Caco-2 (cell line): Measurements from ENCODE around the gene ABCC1. TPM values are rescaled to one million over a fixed set of nuclear protein-coding genes. Genes with fewer than 3 reads are reported as not detected.
A peak's percentile ranks its signal among the peaks of the same experiment; 100 is the strongest.

Experiments used
- BruUV-seq: library from RNA; stranded (reverse); fragments of 400-500 nt; replicated peaks from 2 replicates; lab custom pipeline; 2021; lab: Mats Ljungman, UMichigan
- CTCF ChIA-PET: fragments of 300-600 bp; sonication (Branson Sonifier 250); formaldehyde crosslinking; loops from one replicate; lab custom pipeline; 2022; ENCODE audit warnings: antibody characterized with exemption; lab: Charles Lee
- POLR2A ChIA-PET: fragments of 300-600 bp; sonication (Branson Sonifier 250); formaldehyde crosslinking; loops from one replicate; lab custom pipeline; 2022; ENCODE audit warnings: antibody characterized with exemption; lab: Charles Lee
- DNase-seq, 2 experiments: peaks; one replicate each; pipeline versions ENCODE4 v3.0.0 to v3.0.0-alpha.2; 2020 to 2022
- H3K27me3 ChIP-seq: replicated peaks from 2 replicates; pipeline ENCODE4 v1.6.0; 2011; ENCODE audit warnings: low read length; ENCODE audit not compliant: control insufficient read depth, insufficient read depth
- H3K36me3 ChIP-seq: 2 replicates; pipeline ENCODE4 v1.5.1; 2011; ENCODE audit warnings: low read length; ENCODE audit not compliant: control insufficient read depth, insufficient read depth
- H3K4me1 ChIP-seq: fragments of 250-450 bp; sonication (Bioruptor Pico); 2 replicates; pipeline ENCODE4 v1.5.1; 2020; ENCODE audit warnings: mild to moderate bottlenecking
- H3K4me3 ChIP-seq: 2 replicates; pipeline ENCODE4 v1.5.1; 2011; ENCODE audit warnings: low read depth, mild to moderate bottlenecking, control low read depth, low read length
- H3K9me3 ChIP-seq: fragments of 250-450 bp; sonication (Bioruptor Pico); 2 replicates; pipeline ENCODE4 v1.5.1; 2020; ENCODE audit warnings: mild to moderate bottlenecking, moderate library complexity
- H3K27ac Mint-ChIP-seq: one replicate; pipeline ENCODE4 v1.8.0; 2022; ENCODE audit warnings: mixed read lengths; ENCODE audit not compliant: unreplicated experiment
- H3K27me3 Mint-ChIP-seq: one replicate; pipeline ENCODE4 v1.8.0; 2022; ENCODE audit warnings: mixed read lengths; ENCODE audit not compliant: insufficient read depth, unreplicated experiment
- H3K36me3 Mint-ChIP-seq: one replicate; pipeline ENCODE4 v1.8.0; 2022; ENCODE audit warnings: mild to moderate bottlenecking, mixed read lengths; ENCODE audit not compliant: insufficient read depth, unreplicated experiment
- H3K4me1 Mint-ChIP-seq: one replicate; pipeline ENCODE4 v1.8.0; 2022; ENCODE audit warnings: low read depth, mixed read lengths; ENCODE audit not compliant: unreplicated experiment
- H3K4me3 Mint-ChIP-seq: one replicate; pipeline ENCODE4 v1.8.0; 2022; ENCODE audit warnings: mild to moderate bottlenecking, moderate library complexity, mixed read lengths; ENCODE audit not compliant: unreplicated experiment
- H3K9me3 Mint-ChIP-seq: one replicate; pipeline ENCODE4 v1.8.0; 2022; ENCODE audit warnings: mixed read lengths; ENCODE audit not compliant: unreplicated experiment
- CTCF ChIP-seq, 2 experiments: fragments of 200-600 bp in 1 of 2; IDR thresholded peaks; 1 replicate in 1 of 2; 2 replicates in 1 of 2; pipeline versions ENCODE4 v1.5.1 to v1.8.0; 2011 to 2022; ENCODE audit warnings: antibody characterized with exemption in 1 of 2, control low read depth in 1 of 2, inconsistent platforms in 1 of 2, low read depth in 1 of 2, low read length in 1 of 2, mild to moderate bottlenecking in 1 of 2, moderate library complexity in 1 of 2; ENCODE audit not compliant: insufficient read depth in 1 of 2, severe bottlenecking in 1 of 2, unreplicated experiment in 1 of 2
- intact Hi-C: fragments of 100-400 bp; cut with micrococcal nuclease; formaldehyde crosslinking; loops from one replicate; pipeline ENCODE4 v1.10.0; 2022; ENCODE audit not compliant: unreplicated experiment
- total RNA-seq: library from RNA; stranded (reverse); gene quantifications from 2 replicates; pipeline ENCODE4 v1.2.3, GENCODE V29; 2022

The ABCC1 gene
- total RNA-seq, 1 experiment from 2014 or later = 22.3 TPM

DNA sequence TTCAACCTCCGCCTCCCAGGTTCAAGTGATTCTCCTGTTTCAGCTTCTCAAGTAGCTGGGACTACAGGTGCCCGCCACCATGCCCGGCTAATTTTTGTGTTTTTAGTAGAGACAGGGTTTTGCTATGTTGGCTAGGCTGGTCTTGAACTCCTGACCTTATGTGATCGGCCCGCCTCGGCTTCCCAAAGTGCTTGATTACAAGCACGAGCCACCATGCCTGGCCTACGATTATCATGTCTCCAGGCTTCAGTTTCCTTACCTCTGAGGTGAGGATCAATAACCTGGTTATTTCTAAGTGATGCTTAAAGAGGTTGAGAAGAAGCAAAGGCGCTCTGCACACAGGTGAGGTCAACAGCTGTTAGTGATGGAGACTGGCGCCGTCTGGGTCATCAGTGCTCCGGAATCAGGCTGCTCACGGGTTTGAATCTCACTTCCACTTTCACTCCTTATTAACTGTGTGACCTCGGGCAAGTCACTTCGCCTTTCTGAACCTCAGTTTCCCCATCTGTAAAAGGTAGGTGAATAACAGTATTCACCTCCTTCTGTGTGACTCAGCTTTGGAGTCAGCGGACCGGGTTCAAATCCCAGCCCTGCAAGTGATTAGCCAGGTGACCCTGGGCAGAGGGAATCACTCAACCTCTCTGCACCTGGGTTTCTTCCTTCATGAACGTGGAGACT, 745 bp upstream of the ABCC1 start:
- TF ChIP-seq CTCF (IDR thresholded peaks at IDR 0.05; ENCODE audit: insufficient read depth in 1 of 2, low read depth in 1 of 2, low read length in 1 of 2, severe bottlenecking in 1 of 2, unreplicated experiment in 1 of 2) = no peak
- no peaks in the 10 kb centered on the region for H3K9me3 Mint-ChIP-seq

DNA sequence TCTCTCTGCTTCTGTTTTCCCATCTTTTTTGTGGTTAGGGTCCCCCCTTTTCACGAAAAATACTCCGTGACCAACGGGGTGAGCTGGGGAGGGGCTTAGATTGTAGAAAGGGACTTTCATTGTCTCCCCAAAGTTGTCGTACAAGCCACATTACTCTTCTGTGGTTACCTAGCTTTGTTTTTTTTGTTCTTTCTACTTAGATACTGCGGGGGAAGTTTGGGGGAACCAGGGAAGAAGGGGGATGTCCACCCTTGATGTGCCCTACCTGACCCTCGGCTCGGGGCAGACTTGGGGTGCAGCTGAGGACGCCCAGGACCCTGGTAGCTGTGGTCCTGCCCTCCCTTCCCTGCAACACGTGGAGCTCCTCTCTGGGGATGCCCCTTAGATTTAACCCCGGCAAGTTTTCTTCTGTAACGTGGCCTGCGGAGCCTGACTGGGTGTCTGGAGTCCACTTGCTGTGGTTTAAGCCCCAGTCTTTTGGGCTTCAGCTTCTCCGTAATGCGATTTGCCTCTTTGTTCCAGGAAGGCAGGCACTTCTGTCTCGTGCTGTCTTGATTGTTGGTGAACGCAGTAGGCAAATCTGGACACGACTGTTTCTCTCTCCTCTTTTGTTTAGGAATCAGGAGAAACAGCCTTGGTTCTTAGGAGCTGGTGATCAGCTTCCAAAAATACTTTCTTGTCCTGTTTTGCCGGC, 892 bp downstream of the ABCC1 start:
- no peak for DNase-seq
- POLR2A ChIA-PET = no interaction called here

More for the DNA sequence above, 745 bp upstream of the ABCC1 start:
- POLR2A ChIA-PET = no interaction called here
- TSS peak; percentile 77 for BruUV-seq
- H3K27me3 ChIP-seq = no peaks in the 10 kb centered on the region
- Mint-ChIP-seq H3K27ac (peak overlapping the region; percentile 42), H3K4me3 (peak overlapping the region; percentile 69), H3K27me3 (no peaks in the 10 kb centered on the region), H3K4me1 (peaks cover 7% of the 10 kb centered on the region), H3K36me3 (no peaks in the 10 kb centered on the region)
- H3K9me3 ChIP-seq = no peaks in the 10 kb centered on the region
- intact Hi-C loops = no loop called here
- H3K4me3 ChIP-seq = peak overlapping the region; percentile 49
- CTCF ChIA-PET = no interaction called here
- H3K4me1 ChIP-seq = peaks cover 6% of the 10 kb centered on the region; the same call in 1 of the 2 replicates
- H3K36me3 ChIP-seq = no peaks in the 10 kb centered on the region
- DNase-seq = no peak

More for the DNA sequence above, 892 bp downstream of the ABCC1 start:
- Mint-ChIP-seq H3K4me3 (peak overlapping the region; percentile 82), H3K36me3 (peaks cover 6% of the 10 kb centered on the region), H3K9me3 (no peaks in the 10 kb centered on the region), H3K4me1 (peaks cover 12% of the 10 kb centered on the region), H3K27ac (peak overlapping the region; percentile 69), H3K27me3 (no peaks in the 10 kb centered on the region)
- intact Hi-C loops = no loop called here
- Histone ChIP-seq H3K4me3 (peak overlapping the region; percentile 72), H3K4me1 (peaks cover 6% of the 10 kb centered on the region; the same call in 1 of the 2 replicates), H3K9me3 (no peaks in the 10 kb centered on the region), H3K27me3 (no peaks in the 10 kb centered on the region), H3K36me3 (no peaks in the 10 kb centered on the region)
- CTCF ChIA-PET = interaction anchor here (1.1 kb wide), 1 partner anchor 62 kb away, joined by 6 read pairs; the partner anchor contains the start of gene CEP20
- no peak for TF ChIP-seq CTCF (IDR thresholded peaks at IDR 0.05; ENCODE audit: insufficient read depth in 1 of 2, low read depth in 1 of 2, low read length in 1 of 2, severe bottlenecking in 1 of 2, unreplicated experiment in 1 of 2)
- BruUV-seq = no TSS peak
